ENCODE measurements around the gene LMO1. TPM values are rescaled to one million over a fixed set of nuclear protein-coding genes. Genes with fewer than 3 reads are reported as not detected.

Gene LMO1
- total and polyA plus RNA-seq, 5 donors = 0.34 to 0.51 TPM; not detected in 3

GRCh38 chr11:8196749-8197148 is 66.9 kb downstream of the LMO1 start:
- intact Hi-C loops (cut with DNase I) = loop anchor here in 1 of 4 donors (10.0 kb wide), 1 partner anchor 368 kb away; no protein-coding TSS in a partner anchor

GRCh38 chr11:8194956-8195355 is 68.7 kb downstream of the LMO1 start:
- DNase-seq (no peak), ATAC-seq (no peak)
- no peaks in the 10 kb centered on the region for H3K27me3 ChIP-seq (ENCODE audit: control insufficient read depth, insufficient read depth)
- WGBS = 76% methylated on average over 4 of the region's 4 CpGs
- intact Hi-C loops (cut with DNase I) = loop anchor here in 1 of 4 donors (10.0 kb wide), 1 partner anchor 370 kb away; no protein-coding TSS in a partner anchor
- no peak overlapping the region for H3K27ac ChIP-seq (ENCODE audit: low read length)
- no peaks in the 10 kb centered on the region for H3K9me3 ChIP-seq (ENCODE audit: control insufficient read depth, low read length)
- H3K4me3 ChIP-seq (ENCODE audit: low read length) = no peak overlapping the region
- H3K4me1 ChIP-seq (ENCODE audit: control insufficient read depth, insufficient read depth, low read length) = no peaks in the 10 kb centered on the region

More at GRCh38 chr11:8196749-8197148, 66.9 kb downstream of the LMO1 start:
- Histone ChIP-seq H3K9me3 (ENCODE audit: control insufficient read depth, low read length) (no peaks in the 10 kb centered on the region), H3K4me3 (ENCODE audit: low read length) (no peak overlapping the region), H3K4me1 (ENCODE audit: control insufficient read depth, insufficient read depth, low read length) (no peaks in the 10 kb centered on the region), H3K27ac (ENCODE audit: low read length) (no peak overlapping the region), H3K27me3 (ENCODE audit: control insufficient read depth, insufficient read depth) (no peaks in the 10 kb centered on the region)
- no peak for ATAC-seq
- no peak for DNase-seq

- ATAC-seq (peak; percentile 20 to 49), DNase-seq (no peak)
- no peak overlapping the region for H3K4me3 ChIP-seq (ENCODE audit: low read length)
- no peak overlapping the region for H3K27ac ChIP-seq (ENCODE audit: low read length)
- no peaks in the 10 kb centered on the region for H3K4me1 ChIP-seq (ENCODE audit: control insufficient read depth, insufficient read depth, low read length)
- no peaks in the 10 kb centered on the region for H3K27me3 ChIP-seq (ENCODE audit: control insufficient read depth, insufficient read depth)
- intact Hi-C loops (cut with DNase I) = loop anchor here in 1 of 4 donors (10.0 kb wide), 1 partner anchor 372 kb away; no protein-coding TSS in a partner anchor
- WGBS = 31% methylated on average over 5 of the region's 5 CpGs
- H3K9me3 ChIP-seq (ENCODE audit: control insufficient read depth, low read length) = no peaks in the 10 kb centered on the region
Observed at GRCh38 chr11:8192896-8193209, 70.8 kb downstream of the LMO1 start.

GRCh38 chr11:8192016-8192895 is 71.4 kb downstream of the LMO1 start:
- Histone ChIP-seq H3K27me3 (ENCODE audit: control insufficient read depth, insufficient read depth) (no peaks in the 10 kb centered on the region), H3K9me3 (ENCODE audit: control insufficient read depth, low read length) (no peaks in the 10 kb centered on the region), H3K4me3 (ENCODE audit: low read length) (no peak overlapping the region), H3K4me1 (ENCODE audit: control insufficient read depth, insufficient read depth, low read length) (no peaks in the 10 kb centered on the region), H3K27ac (ENCODE audit: low read length) (no peak overlapping the region)
- intact Hi-C loops (cut with DNase I) = loop anchor here in 1 of 4 donors (10.0 kb wide), 1 partner anchor 373 kb away; no protein-coding TSS in a partner anchor
- DNase-seq = peak; percentile 55 to 83 (median 73)
- WGBS = 72% methylated on average over 19 of the region's 19 CpGs
- ATAC-seq = peak; percentile 70 to 82

GRCh38 chr11:8190431-8190830 is 73.2 kb downstream of the LMO1 start:
- Histone ChIP-seq H3K27me3 (ENCODE audit: control insufficient read depth, insufficient read depth) (no peaks in the 10 kb centered on the region), H3K4me3 (ENCODE audit: low read length) (no peak overlapping the region), H3K9me3 (ENCODE audit: control insufficient read depth, low read length) (no peaks in the 10 kb centered on the region), H3K27ac (ENCODE audit: low read length) (no peak overlapping the region), H3K4me1 (ENCODE audit: control insufficient read depth, insufficient read depth, low read length) (no peaks in the 10 kb centered on the region)
- DNase-seq = no peak
- intact Hi-C loops (cut with DNase I) = loop anchor here in 1 of 4 donors (10.0 kb wide), 1 partner anchor 374 kb away; no protein-coding TSS in a partner anchor
- no peak for ATAC-seq
- WGBS = 44% methylated on average over 2 of the region's 2 CpGs

- H3K4me1 ChIP-seq (ENCODE audit: control insufficient read depth, insufficient read depth, low read length) = no peaks in the 10 kb centered on the region
- 97% methylated on average over 2 of the region's 2 CpGs for WGBS
- intact Hi-C loops (cut with DNase I) = no loop called here
- H3K27ac ChIP-seq (ENCODE audit: low read length) = no peak overlapping the region
- H3K9me3 ChIP-seq (ENCODE audit: control insufficient read depth, low read length) = no peaks in the 10 kb centered on the region
- H3K27me3 ChIP-seq (ENCODE audit: control insufficient read depth, insufficient read depth) = no peaks in the 10 kb centered on the region
- ATAC-seq (no peak), DNase-seq (no peak)
- H3K4me3 ChIP-seq (ENCODE audit: low read length) = no peak overlapping the region
Observed at GRCh38 chr11:8186429-8186828, 77.2 kb downstream of the LMO1 start.

GRCh38 chr11:8183111-8183510 is 80.6 kb downstream of the LMO1 start:
- Histone ChIP-seq H3K9me3 (ENCODE audit: control insufficient read depth, low read length) (no peaks in the 10 kb centered on the region), H3K27ac (ENCODE audit: low read length) (no peak overlapping the region), H3K4me3 (ENCODE audit: low read length) (no peak overlapping the region), H3K4me1 (ENCODE audit: control insufficient read depth, insufficient read depth, low read length) (no peaks in the 10 kb centered on the region), H3K27me3 (ENCODE audit: control insufficient read depth, insufficient read depth) (no peaks in the 10 kb centered on the region)
- intact Hi-C loops (cut with DNase I) = no loop called here
- DNase-seq (no peak), ATAC-seq (no peak)
- WGBS = 69% methylated on average over 5 of the region's 5 CpGs

- no peak for ATAC-seq
- Histone ChIP-seq H3K9me3 (ENCODE audit: control insufficient read depth, low read length) (no peaks in the 10 kb centered on the region), H3K4me1 (ENCODE audit: control insufficient read depth, insufficient read depth, low read length) (no peaks in the 10 kb centered on the region), H3K27ac (ENCODE audit: low read length) (no peak overlapping the region), H3K27me3 (ENCODE audit: control insufficient read depth, insufficient read depth) (no peaks in the 10 kb centered on the region), H3K4me3 (ENCODE audit: low read length) (no peak overlapping the region)
- no peak for DNase-seq
- 46% methylated on average over 4 of the region's 4 CpGs for WGBS
- intact Hi-C loops (cut with DNase I) = no loop called here
Observed at GRCh38 chr11:8180469-8180868, 83.2 kb downstream of the LMO1 start.

GRCh38 chr11:8178297-8178696 is 85.4 kb downstream of the LMO1 start:
- no peak for ATAC-seq
- DNase-seq = no peak
- no peaks in the 10 kb centered on the region for H3K9me3 ChIP-seq (ENCODE audit: control insufficient read depth, low read length)
- 57% methylated on average over 1 of the region's 1 CpG for WGBS
- no peaks in the 10 kb centered on the region for H3K27me3 ChIP-seq (ENCODE audit: control insufficient read depth, insufficient read depth)
- intact Hi-C loops (cut with DNase I) = no loop called here
- no peaks in the 10 kb centered on the region for H3K4me1 ChIP-seq (ENCODE audit: control insufficient read depth, insufficient read depth, low read length)
- no peak overlapping the region for H3K4me3 ChIP-seq (ENCODE audit: low read length)
- H3K27ac ChIP-seq (ENCODE audit: low read length) = no peak overlapping the region

GRCh38 chr11:8177136-8177535 is 86.5 kb downstream of the LMO1 start:
- Histone ChIP-seq H3K9me3 (ENCODE audit: control insufficient read depth, low read length) (no peaks in the 10 kb centered on the region), H3K4me3 (ENCODE audit: low read length) (no peak overlapping the region), H3K27ac (ENCODE audit: low read length) (no peak overlapping the region), H3K4me1 (ENCODE audit: control insufficient read depth, insufficient read depth, low read length) (no peaks in the 10 kb centered on the region), H3K27me3 (ENCODE audit: control insufficient read depth, insufficient read depth) (no peaks in the 10 kb centered on the region)
- ATAC-seq = no peak
- DNase-seq = no peak
- intact Hi-C loops (cut with DNase I) = no loop called here
- WGBS = 44% methylated on average over 5 of the region's 5 CpGs
